Putamen (tissue), 1 donor: ENCODE results near the gene SAMD8.
"Not testable (repeated sequence)": the region's sequence is repeated elsewhere in the genome, so short reads cannot be mapped to it uniquely, and the experiment has no call there.

Source experiments
- DNase-seq: peaks from one replicate; pipeline ENCODE4 v3.0.0-alpha.2; 2016; ENCODE audit warnings: low spot score

Gene SAMD8

GRCh38 chr10:75086278-75086934 lies 25.1 kb upstream of the SAMD8 start:
- DNase-seq: no peak

GRCh38 chr10:75088640-75089039 lies 22.8 kb upstream of the SAMD8 start:
- DNase-seq: no peak

- DNase-seq: no peak
Observed at GRCh38 chr10:75089634-75090033, 21.8 kb upstream of the SAMD8 start.

- no peak for DNase-seq
Observed at GRCh38 chr10:75091146-75091545, 20.3 kb upstream of the SAMD8 start.

- no peak for DNase-seq
Observed at GRCh38 chr10:75094465-75094864, 17.0 kb upstream of the SAMD8 start.

GRCh38 chr10:75095631-75096030 lies 15.8 kb upstream of the SAMD8 start:
- DNase-seq: no peak

GRCh38 chr10:75096749-75097148 lies 14.7 kb upstream of the SAMD8 start:
- no peak for DNase-seq

- no peak for DNase-seq
Observed at GRCh38 chr10:75097666-75098285, 13.7 kb upstream of the SAMD8 start.

- DNase-seq: no peak
Observed at GRCh38 chr10:75098902-75099673, 12.4 kb upstream of the SAMD8 start.

GRCh38 chr10:75099952-75100763 lies 11.3 kb upstream of the SAMD8 start:
- peak; percentile 57 for DNase-seq

- no peak for DNase-seq
Observed at GRCh38 chr10:75100764-75101291, 10.6 kb upstream of the SAMD8 start.

- no peak for DNase-seq
Observed at GRCh38 chr10:75101416-75102251, 9.8 kb upstream of the SAMD8 start.

GRCh38 chr10:75102830-75103673 lies 8.4 kb upstream of the SAMD8 start:
- no peak for DNase-seq

- DNase-seq: no peak
Observed at GRCh38 chr10:75103881-75104686, 7.4 kb upstream of the SAMD8 start.

GRCh38 chr10:75104842-75105241 lies 6.6 kb upstream of the SAMD8 start:
- no peak for DNase-seq

- DNase-seq: no peak
Observed at GRCh38 chr10:75105576-75106197, 5.8 kb upstream of the SAMD8 start.

GRCh38 chr10:75106242-75106641 lies 5.2 kb upstream of the SAMD8 start:
- no peak for DNase-seq

- not testable (repeated sequence) for DNase-seq
Observed at GRCh38 chr10:75106891-75107290, 4.6 kb upstream of the SAMD8 start.
